Measurements from ENCODE around the gene TMEM147.
"Not testable (repeated sequence)": the region's sequence is repeated elsewhere in the genome, so short reads cannot be mapped to it uniquely, and the experiment has no call there.

TMEM147 gene

DNA sequence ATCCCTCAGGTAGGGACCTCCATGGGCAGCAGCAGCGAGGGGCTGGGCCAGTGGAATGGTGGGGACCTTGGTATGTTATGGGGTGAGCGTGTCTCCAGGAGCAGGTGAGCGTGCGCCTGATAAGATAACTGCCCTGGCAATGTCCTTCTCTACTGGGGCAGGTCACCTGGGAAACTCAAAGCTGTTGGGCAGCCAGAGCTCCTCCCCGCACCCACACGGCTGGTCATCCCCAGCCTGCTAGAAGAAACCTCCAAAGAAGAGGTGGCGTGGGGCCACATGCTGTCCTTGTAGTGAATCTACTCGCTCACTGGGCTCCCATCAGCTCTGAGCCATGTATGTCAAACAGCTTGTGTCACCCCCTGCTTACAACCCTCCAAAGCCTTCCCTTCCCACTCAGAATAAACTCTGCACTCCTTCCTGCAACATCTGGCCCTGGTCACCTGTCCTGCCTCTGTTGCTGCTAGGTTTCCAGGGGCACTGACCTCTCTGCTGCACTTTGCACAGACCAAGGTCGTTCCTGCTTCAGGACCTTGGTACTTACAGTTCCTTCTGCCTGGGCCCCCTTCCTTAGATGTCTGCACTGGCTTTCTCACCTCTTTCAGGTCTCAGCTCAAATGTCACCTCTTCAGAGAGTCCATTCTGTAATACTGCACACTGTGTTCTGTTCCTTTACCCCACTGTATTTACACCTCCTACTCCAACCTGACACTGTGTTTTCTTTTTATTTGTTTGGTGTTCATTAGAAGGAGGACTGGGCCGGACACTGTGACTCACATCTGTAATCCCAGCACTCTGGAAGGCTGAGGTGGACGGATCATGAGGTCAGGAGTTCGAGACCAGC, 19.8 kb downstream of the TMEM147 start:
- DNase-seq, result no peak

DNA sequence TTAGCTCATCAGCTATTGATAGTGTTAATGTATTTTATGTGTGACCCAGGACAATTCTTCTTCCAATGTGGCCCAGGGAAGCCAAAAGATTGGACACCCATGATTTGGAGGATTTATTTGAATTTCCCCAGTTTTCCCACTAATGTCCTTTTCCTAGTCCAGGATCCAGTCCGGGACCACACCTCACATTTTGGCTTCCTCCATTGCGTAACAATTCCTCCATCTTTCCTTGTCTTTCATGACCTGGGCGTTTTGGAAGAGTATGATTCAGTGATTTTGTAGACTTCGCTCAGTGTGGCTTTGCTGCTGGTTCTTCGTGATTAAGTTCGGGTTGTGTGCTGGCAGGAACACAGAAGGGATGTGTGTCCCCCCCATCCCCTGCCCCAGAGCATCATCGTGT, 21.3 kb downstream of the TMEM147 start:
- no peak for DNase-seq

DNA sequence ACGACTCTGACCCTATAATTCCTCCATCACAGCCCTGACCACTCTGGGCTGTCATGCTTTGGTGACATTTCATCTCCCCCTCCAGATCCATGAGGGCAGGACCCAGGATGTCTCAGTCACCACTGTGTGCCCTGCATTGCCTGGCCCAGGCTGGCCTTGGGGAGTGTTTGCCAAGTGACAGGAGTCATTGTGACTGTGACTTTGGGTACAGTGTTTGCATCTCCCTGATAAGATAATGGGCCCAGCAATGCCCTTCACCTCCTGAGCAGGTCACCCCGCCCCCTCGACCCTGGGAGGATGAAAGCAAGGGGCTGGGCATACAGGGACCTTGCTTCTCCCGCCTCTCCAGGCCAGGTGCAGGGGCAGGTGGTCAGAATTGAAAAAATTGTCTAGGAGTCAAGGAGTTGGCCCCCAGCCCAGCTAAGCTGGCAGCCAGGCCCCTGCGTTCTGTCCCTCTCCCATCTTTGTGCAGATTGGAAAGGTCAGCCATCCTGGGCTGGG, 23.9 kb downstream of the TMEM147 start:
- DNase-seq, result no peak

DNA sequence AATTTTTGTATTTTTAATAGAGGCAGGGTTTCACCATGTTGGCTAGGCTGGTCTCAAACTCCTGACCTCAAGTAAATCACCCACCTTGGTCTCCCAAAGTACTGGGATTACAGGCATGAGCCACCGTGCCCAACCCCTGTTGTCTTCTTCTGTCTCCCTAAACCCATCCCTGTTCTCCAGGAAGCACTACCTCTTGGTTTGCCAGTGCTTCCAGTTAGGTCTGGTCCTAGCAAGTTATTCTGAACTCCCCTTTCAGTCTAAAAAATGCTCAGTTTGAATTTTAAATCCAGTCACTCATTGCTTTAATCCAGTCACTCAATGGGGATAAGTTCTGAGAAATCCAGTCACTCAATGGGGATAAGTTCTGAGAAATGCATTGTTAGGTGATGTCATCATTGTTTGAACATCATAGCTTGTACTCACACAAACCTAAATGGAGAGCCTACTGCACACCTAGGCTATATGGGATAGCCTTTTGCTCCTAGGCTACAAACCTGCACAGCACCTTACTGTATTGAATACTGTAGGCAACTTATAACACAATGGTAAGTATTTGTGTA, 26.1 kb downstream of the TMEM147 start:
- DNase-seq, result no peak

DNA sequence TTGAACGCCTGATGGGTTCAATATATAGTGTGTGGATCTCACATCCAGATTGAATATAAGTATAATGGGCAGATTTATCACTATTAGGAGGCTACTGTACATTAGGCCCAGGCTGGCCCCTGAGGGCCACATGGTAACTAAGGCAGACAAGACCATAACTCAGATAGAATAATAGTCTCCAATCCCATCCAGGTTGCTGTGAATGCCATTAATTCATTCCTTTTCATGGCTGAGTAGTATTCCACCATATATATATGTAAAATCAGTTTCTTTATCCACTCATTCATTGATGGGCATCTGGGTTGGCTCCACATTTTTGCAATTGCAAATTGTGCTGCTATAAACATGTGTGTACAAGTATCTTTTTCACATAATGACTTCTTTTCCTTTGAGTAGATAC, 32.5 kb downstream of the TMEM147 start:
- no peak for DNase-seq

DNA sequence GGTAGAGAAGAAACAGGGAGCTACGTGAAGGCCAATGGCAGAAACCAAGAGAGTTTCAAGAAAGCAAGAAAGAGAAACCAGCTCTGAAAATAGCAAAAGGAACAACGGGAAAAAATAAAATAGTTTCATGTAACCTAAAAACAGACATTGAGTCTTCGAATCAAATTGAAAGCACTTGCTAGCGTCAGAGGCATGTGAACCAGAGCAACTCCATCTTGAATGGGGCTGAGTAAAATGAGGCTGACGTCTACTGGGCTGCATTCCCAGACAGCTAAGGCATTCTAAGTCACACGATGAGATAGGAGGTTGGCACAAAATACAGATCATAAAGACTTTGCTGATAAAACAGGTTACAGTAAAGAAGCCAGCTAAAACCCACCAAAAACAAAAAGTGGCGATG, 33.3 kb downstream of the TMEM147 start:
- no peak for DNase-seq

DNA sequence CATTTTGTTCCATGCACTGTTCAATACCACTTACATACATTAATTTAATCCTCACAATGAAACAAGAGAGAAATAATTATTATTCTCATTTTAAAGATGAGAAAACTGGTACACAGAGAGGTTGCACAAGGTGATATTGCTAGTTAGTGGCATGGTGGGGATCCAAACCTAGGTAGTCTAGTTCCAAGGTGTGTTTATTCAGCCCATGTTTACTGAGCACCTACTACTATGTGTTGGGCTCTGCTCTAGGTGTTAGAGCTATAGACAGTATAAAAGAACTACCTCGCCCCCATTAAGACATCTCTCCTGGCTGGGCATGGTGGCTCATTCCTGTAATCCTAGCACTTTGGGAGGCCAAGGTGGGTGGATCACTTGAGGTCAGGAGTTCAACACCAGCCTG, 37.3 kb downstream of the TMEM147 start:
- no peak for DNase-seq

DNA sequence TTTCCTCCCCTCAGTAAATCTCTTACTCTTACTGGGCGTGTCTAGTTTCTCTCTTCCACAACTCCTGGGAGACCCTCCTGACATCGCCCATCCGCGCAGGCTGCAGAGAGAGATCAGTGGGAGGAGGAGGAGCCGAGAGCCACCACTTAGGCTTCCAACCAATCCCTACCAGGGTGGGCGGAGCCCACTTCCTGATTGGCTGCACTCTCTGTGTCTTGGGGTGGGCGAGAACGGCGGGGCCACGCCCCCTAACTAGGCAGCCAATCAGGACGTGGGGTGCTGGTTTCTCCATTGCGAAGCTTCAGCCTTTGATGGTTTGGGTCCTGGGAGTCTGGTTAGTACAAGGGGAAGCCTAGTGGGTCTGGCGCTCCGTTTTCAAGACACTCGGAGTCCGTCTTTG, 40.4 kb downstream of the TMEM147 start, which contains the start of gene PMIS2:
Gene PMIS2, plus strand, starts transcription at position 326 of the 400 bp plus-strand sequence. CDS start 87 bp downstream, outside the sequence.
- DNase-seq, result peak; percentile 58

DNA sequence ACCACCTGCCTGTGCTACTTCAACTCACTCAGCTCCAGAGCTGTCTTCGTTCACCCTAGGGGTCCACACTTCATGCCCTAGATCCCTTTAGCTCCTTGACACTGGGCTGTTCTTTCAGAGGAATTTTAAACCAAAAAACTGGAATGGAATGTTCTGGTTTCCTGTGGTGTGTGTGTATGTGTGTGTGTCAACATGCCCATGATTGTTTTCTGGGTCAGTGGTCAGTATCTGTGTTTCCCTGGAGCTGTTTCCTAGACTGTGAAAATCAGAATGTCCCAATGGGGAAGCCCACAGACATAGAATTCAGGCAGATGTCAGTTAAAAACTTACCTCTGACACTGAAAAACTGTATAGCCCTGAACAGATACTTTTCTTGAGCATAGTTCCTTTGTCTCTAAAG, 41.9 kb downstream of the TMEM147 start:
- no peak for DNase-seq

DNA sequence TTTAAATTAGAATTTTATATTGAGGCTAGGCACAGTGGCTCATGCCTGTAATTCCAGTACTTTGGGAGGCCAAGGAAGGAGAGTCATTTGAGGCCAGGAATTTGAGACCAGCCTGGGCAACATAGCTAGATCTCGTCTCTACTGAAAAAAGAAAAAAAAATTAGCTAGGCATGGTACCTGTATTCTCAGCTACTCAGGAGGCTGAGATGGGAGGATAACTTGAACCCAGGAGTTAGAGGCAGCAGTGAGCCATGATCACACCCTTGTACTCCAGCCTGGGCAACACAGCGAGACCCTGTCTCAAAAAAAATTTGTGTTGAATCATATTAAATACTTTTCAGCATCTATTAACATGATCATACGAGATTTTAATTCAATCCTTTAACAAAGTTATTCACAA, 45.4 kb downstream of the TMEM147 start:
- DNase-seq, result no peak

DNA sequence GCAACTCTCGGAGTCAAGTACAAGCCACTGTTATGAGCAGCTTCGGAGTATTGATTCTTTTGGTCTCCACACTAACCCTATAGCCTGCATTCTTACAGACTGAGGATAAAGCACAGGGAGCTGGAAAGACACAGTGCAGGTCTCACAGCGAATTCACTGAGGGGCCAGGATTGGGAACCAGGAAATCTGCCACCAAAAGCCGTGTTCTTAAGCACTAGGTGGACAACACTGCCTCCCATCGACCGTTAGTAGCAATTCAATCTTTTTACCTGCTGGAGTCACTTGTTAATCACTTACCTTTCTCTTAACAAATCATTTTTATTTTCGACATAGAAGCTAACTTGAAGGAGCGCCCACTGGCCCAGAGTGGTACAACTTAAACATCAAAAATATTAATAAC, 46.8 kb downstream of the TMEM147 start:
- DNase-seq, result no peak

DNA sequence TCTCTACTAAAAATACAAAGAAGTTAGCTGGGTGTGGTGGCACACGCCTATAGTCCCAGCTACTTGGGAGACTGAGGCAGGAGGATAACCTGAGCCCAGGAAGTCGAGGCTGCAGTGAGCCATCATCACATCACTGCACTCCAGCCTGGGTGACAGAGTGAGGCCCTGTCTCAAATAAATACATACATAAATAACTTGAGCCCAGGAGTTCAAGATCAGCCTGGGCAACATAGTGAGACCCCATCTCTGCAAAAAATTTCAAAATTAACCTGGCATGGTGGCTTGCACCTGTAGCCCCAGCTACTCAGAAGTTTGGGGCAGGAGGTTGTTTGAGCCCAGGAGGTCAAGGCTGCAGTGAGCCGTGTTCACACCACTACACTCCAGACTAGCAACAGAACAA, 49.6 kb downstream of the TMEM147 start:
- not testable (repeated sequence) for DNase-seq

DNA sequence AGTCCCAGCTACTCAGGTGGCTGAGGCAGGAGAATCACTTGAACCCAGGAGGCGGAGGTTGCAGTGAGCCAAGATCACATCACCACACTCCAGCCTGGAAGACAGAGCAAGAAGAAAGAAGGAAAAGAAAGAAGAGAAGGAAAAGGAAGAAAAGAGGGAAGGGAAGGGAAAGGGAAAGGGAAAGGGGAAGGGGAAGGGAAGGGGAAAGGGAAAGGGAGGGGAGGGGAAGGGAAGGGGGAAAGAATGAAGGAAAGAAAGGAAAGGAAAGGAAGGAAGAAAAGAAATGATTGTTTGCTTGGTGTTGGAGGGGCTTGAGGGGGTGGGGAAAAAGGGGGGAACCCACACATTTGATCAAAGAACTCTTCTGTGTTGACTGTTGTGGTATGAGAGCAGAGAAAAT, 50.5 kb downstream of the TMEM147 start:
- no peak for DNase-seq

DNA sequence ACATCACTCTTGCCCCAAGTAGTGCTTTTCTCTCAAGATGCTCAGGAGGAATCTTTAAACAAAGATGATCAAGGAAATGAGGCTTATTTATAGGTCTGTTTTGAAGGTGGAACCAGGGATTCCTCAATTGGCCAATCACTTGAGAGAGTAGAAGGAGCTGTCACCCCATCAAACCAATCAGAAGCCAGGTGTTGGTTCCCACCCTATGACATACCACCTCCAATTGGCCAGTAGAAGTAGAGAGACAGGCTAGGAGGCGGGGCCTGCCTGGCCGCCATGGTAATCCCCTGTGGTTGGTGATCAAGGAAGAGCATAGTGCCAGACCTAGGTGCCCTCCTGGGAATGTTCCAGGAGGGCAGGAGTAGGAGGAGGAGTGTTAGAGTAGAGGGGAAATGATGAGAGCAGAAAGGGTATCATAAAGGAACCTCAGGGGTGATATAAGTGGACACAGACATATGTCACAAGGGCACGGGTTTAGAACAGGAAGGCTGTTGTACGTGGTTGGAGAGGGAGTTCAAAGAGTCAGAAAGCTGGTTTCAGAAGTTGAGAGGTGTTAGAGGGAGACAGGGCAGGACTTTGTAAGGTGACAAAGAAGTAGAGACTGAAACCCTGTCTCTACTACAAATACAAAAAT, 51.1 kb downstream of the TMEM147 start:
- DNase-seq, result no peak

Measured in activated CD8-positive, alpha-beta memory T cell treated with anti-CD3 and anti-CD28 coated beads, Interleukin-2, amount 50 U/mL, for 48 hours (primary cell).